ENCODE results near the gene TMEM121. TPM values are rescaled to one million over a fixed set of nuclear protein-coding genes. Genes with fewer than 3 reads are reported as not detected.
A peak's percentile ranks its signal among the peaks of the same experiment; 100 is the strongest.

TMEM121 gene
- polyA plus RNA-seq, 3 donors = 0.08 to 0.11 TPM; not detected in 1

- Histone ChIP-seq H3K4me3 (replicated peaks in 1 of 3; ENCODE audit: low read depth in 2 of 3, low read length in 3 of 3) (no peak overlapping the region), H3K27ac (ENCODE audit: low read depth in 1 of 2, low read length in 2 of 2) (no peak overlapping the region), H3K4me2 (replicated peaks; ENCODE audit: extremely low read depth, low read length, poor library complexity, severe bottlenecking) (no peak overlapping the region), H3K9me3 (replicated peaks in 1 of 2; ENCODE audit: control insufficient read depth in 1 of 2, insufficient read depth in 1 of 2, low read length in 2 of 2) (no peaks in the 10 kb centered on the region), H3K4me1 (ENCODE audit: control insufficient read depth in 1 of 2, insufficient read depth in 2 of 2, low read length in 2 of 2) (no peaks in the 10 kb centered on the region), H2AFZ (ENCODE audit: insufficient read depth, low read depth, low read length, poor library complexity, severe bottlenecking) (no peak overlapping the region), H3K79me2 (ENCODE audit: insufficient read depth, low read length) (no peaks in the 10 kb centered on the region), H3K36me3 (replicated peaks in 1 of 2; ENCODE audit: control insufficient read depth in 1 of 2, insufficient read depth in 2 of 2, low read length in 2 of 2) (peaks cover 3 to 10% of the 10 kb centered on the region in 2 donors), H3K27me3 (ENCODE audit: control insufficient read depth in 2 of 2, insufficient read depth in 2 of 2, low read length in 2 of 2) (peaks cover 0 to 4% of the 10 kb centered on the region in 2 donors), H4K20me1 (ENCODE audit: insufficient read depth, low read length) (no peaks in the 10 kb centered on the region), H3K9ac (ENCODE audit: insufficient read depth, low read length, poor library complexity, severe bottlenecking) (no peak overlapping the region)
- WGBS (ENCODE audit: insufficient coverage) = 92% methylated on average over 15 of the region's 18 CpGs
- DNase-seq = no peak
- intact Hi-C loops (cut with micrococcal nuclease) = no loop called here
- H3K9me3 Mint-ChIP-seq = no peaks in the 10 kb centered on the region
- no peaks in the 10 kb centered on the region for H3K4me1 Mint-ChIP-seq
- H3K27ac Mint-ChIP-seq = peak overlapping the region in 1 of 7 donors; percentile 56
- no peak overlapping the region for H3K4me3 Mint-ChIP-seq
- H3K27me3 Mint-ChIP-seq (ENCODE audit: low read depth in 3 of 3) = peaks cover 16 to 25% (median 16%) of the 10 kb centered on the region in 3 donors
- TF ChIP-seq CTCF (IDR thresholded peaks at IDR 0.05) = no peak
- peaks cover 2 to 15% of the 10 kb centered on the region in 2 donors for H3K36me3 Mint-ChIP-seq
Observed at GRCh38 chr14:105502446-105503295, 23.7 kb upstream of the TMEM121 start.

GRCh38 chr14:105503296-105503640, 23.1 kb upstream of the TMEM121 start:
- Mint-ChIP-seq H3K9me3 (no peaks in the 10 kb centered on the region), H3K4me3 (no peak overlapping the region), H3K36me3 (peaks cover 0 to 9% of the 10 kb centered on the region in 2 donors), H3K27ac (peak overlapping the region in 1 of 7 donors; percentile 11), H3K27me3 (ENCODE audit: low read depth in 3 of 3) (peaks cover 21 to 30% (median 22%) of the 10 kb centered on the region in 3 donors), H3K4me1 (no peaks in the 10 kb centered on the region)
- no peaks in the 10 kb centered on the region for H4K20me1 ChIP-seq (ENCODE audit: insufficient read depth, low read length)
- no peak for DNase-seq
- H3K27ac ChIP-seq (ENCODE audit: low read depth in 1 of 2, low read length in 2 of 2) = no peak overlapping the region
- H3K4me1 ChIP-seq (ENCODE audit: control insufficient read depth in 1 of 2, insufficient read depth in 2 of 2, low read length in 2 of 2) = no peaks in the 10 kb centered on the region
- H3K4me2 ChIP-seq (replicated peaks; ENCODE audit: extremely low read depth, low read length, poor library complexity, severe bottlenecking) = no peak overlapping the region
- H3K36me3 ChIP-seq (replicated peaks in 1 of 2; ENCODE audit: control insufficient read depth in 1 of 2, insufficient read depth in 2 of 2, low read length in 2 of 2) = peaks cover under 1 to 4% of the 10 kb centered on the region in 2 donors
- H3K4me3 ChIP-seq (replicated peaks in 1 of 3; ENCODE audit: low read depth in 2 of 3, low read length in 3 of 3) = no peak overlapping the region
- H3K9me3 ChIP-seq (replicated peaks in 1 of 2; ENCODE audit: control insufficient read depth in 1 of 2, insufficient read depth in 1 of 2, low read length in 2 of 2) = no peaks in the 10 kb centered on the region
- H2AFZ ChIP-seq (ENCODE audit: insufficient read depth, low read depth, low read length, poor library complexity, severe bottlenecking) = no peak overlapping the region
- H3K79me2 ChIP-seq (ENCODE audit: insufficient read depth, low read length) = no peaks in the 10 kb centered on the region
- intact Hi-C loops (cut with micrococcal nuclease) = no loop called here
- H3K27me3 ChIP-seq (ENCODE audit: control insufficient read depth in 2 of 2, insufficient read depth in 2 of 2, low read length in 2 of 2) = peaks cover 0 to 4% of the 10 kb centered on the region in 2 donors
- WGBS (ENCODE audit: insufficient coverage) = 95% methylated on average over 7 of the region's 7 CpGs
- TF ChIP-seq CTCF (IDR thresholded peaks at IDR 0.05) = no peak
- no peak overlapping the region for H3K9ac ChIP-seq (ENCODE audit: insufficient read depth, low read length, poor library complexity, severe bottlenecking)

Measured in CD14-positive monocyte (primary cell).